HTERT RPE-1 (cell line): ENCODE measurements around the gene CUZD1.

Experiments used
- in situ Hi-C: fragments of 300-500 bp; cut with MboI; formaldehyde crosslinking; loops from 4 replicates; pipeline ENCODE4 v1.14.3; 2020; ENCODE audit warnings: low sequenced_read_pairs

The CUZD1 gene

DNA sequence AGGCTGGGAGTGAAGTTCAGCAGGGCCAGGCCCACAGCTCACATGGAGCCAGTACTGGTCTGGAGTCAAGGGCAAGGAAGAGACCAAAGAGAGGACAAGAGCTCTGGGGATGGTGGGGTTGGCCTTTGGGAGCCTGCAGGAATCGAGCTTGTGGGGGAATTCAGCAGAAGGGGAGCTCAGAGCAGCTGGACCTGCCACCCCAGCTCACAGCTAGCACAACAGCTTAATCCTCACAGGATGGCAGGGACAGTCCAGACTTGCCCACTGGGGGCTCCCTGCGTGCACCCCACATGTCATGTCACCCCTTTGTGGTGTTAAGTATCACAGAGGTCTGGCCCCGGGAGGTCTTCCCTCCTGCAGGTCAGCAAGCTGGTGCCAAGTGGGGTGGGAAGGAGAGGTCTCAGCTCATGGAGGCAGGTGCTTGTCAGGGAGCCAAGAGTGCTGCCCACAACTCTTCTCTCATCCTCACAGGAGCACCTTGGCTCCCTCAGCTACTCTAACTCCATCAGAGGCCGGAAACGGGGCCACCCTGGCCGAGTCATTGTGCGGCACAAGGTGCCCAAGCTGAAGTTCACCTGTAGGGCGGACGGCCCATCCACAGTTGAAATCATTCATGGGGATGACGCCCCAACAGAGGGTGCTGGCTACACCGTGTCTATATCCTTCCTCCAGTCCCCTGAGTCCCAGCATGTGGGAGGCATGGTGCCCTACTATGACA, 22.5 kb downstream of the CUZD1 start:
- in situ Hi-C loops = no loop called here

DNA sequence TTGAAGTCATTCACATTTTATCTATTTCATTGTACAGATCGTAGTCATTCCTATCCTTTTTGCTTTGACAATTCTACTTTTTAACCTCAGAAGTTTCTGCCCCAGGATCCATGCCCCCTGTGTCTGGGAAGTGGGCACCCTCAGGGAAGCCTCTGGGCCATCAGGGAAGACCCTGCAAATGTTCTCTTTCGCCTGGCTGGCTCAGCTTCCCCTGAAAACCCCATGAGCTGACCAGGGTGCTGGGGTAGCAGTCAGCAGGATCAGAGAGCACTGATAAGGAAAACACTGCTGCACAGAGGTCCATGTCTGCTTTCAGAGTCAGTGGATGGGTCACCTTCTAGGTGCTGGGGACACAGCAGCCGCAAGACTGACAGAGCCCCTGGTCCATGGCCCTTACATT, 23.8 kb downstream of the CUZD1 start:
- in situ Hi-C loops = no loop called here

DNA sequence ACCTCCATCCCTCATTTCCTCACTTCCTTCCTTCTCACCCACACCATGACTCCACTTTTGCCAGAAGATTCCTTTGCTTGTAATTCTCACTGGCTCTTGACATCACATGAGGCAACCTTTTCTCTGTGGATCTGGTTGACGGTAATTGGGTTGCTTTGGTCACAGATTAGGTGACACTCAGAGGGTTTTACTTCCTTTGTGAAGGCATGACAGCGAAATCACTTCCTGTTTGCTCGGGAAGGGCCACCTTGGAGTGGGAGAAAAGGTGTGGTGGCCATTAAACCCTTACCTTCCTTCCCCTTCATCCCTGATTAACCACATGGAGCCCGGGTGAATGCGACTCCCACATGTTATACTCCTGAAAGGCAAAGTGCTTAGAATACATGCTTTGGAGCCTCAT, 30.2 kb downstream of the CUZD1 start:
- in situ Hi-C loops = no loop called here

DNA sequence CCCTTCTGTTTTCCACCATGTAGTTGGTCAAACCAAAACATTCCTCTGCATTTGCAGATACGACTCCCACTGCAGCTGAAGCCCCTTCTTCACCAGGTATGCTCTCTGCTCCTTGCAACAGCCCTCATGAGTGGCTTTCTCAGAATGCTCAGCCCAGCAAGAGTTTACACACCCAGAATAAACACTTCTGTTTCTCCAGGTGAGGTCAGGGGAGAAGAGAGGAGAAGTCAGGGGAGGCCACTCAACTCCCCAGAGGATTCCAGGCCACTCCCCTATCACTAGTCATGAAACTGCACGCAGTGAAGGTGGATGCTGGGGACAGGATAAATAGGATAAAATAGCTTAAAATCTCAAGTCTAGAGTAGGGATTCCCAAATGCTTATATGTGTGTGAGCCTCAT, 31.2 kb downstream of the CUZD1 start:
- in situ Hi-C loops = no loop called here

DNA sequence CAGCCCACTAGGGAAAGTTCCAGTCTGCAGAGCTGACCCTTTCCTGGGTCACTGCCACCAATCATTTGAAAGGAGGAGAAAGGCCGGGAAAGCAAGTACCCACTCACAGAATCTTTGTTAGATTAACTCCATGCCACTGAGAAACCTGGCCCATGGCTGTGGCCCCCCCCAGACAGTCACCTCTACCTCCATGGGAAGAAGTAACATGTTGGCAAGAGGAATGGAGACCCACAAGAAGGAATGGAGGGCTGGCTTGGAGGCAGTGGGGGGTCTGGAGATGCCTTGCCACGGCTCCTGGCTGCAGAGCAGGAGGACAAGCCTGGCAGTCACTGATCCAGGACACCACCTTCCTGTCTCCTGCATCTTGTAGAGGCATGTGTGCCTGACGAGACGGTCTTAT, 32.9 kb downstream of the CUZD1 start:
- in situ Hi-C loops = no loop called here

DNA sequence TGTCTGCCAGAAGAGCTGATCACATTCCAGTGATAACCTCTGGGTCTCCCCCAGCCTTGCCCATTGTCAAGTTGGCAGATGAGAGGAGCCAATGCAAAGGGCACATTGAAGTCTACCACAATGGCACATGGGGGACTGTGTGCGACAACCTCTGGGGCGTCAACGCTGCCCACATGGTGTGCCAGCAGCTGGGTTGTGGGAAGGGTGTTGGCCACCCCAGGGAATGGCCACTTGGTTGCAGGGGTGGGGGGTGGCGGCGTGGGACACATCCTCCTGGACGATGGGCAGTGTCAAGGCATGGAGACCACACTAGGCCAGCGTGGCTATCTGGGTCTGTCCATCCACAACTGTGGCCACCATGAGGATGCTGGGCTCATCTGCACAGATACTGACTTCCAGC, 43.4 kb downstream of the CUZD1 start:
- in situ Hi-C loops = no loop called here

DNA sequence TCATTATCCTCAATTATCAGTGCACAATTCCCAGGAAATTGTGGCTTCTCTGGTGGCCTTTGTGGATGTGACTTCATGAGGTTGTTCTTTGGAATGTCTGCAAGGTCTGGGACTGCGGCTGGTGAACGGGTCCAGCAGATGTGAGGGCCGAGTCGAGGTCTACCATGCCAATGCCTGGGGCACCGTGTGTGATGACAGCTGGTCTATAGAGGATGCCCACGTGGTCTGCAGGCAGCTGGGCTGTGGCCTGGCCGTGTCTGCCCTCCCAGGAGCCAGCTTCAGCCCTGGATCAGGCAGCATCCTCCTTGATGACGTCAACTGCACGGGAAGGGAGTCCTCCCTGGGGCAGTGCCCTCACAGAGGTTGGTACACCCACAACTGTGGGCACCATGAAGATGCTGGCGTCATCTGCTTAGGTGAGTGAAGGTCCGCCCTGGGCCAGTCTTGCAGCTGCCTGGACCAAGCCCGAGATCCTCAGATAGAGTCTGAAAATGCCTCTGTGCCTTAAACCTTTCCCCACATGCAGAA, 46.9 kb downstream of the CUZD1 start:
- in situ Hi-C loops = no loop called here

DNA sequence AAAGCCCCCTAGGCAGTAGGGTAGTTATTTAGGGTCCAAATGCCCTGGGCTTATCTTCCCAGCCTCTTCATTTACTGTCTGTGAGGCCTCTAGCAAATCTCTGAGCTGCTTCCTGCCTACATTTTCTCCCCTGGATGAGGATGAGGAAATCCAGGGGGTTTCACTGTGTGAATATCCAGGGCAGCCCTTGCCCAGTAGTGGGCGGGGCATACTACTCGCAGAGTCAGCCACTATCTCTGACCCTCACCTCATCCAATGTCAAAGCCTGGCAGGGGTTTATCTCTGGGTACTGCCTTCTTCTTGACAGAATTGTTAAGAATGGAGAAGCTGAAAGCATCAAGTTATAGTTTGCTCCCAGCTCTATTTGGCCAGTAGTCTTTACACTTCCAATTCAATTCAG, 48.9 kb downstream of the CUZD1 start:
- in situ Hi-C loops = no loop called here

DNA sequence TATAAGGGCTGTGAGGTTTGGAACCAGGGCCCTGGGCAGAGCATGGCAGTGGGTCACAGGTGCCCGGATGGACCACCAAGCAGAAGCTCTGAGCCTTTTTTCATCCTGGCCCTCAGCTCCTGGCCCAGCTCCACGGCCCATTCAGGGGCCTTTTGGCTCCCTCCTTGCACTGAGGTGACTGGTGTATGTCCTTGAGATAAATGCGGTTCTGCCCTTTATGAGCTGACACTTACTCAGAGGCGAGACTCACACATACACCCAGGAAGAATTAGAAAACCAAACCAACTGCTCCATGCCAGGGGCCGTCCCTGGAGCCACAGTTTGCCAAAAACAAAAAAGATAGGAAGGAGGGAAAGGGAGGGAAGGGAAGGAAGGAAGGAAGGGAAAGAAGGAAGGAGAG, 49.7 kb downstream of the CUZD1 start:
- in situ Hi-C loops = no loop called here

DNA sequence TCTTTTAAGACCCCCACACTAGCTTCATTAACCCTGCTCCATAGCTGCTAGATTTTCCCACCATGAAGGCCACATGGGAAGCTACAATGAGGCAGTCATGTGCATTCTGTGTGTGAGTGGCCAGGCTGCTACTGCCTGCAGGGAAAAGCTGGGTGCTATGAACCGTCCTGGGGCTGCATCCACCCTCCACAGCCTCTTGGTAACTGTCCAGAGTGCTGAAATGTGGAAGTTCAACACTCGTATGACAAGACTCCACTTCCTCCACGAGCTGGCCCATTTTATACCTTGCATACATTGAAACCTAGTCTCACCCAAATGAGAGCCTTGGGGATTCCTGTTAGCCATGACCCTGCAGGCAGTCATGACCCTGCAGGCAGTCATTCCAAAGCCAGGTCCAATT, 59.4 kb downstream of the CUZD1 start:
- in situ Hi-C loops = no loop called here

DNA sequence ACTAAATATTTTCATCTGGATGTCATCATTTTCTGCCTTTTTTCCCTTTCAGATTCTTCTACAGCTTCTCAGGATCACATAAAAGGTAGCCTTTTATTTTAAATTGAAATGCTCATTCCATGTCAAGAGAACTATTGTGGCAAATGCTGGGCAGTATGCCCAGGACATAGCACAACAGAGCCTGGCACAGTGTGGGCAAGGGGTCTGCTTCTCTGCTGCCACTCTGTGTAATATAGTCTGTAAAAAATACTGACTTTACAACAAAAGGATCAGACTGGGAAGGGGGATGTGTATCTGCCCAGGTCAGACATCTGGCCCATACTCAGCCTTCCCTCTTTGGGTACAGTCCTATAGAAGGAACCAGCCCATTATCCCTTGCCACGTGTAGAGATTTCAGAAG, 62.7 kb downstream of the CUZD1 start:
- in situ Hi-C loops = no loop called here
